ENCODE measurements around the gene EIF2S2. TPM values are rescaled to one million over a fixed set of nuclear protein-coding genes. Genes with fewer than 3 reads are reported as not detected.

EIF2S2 gene
- total and polyA plus RNA-seq, 2 donors = 54.8 to 58.1 TPM

- Histone ChIP-seq H3K27ac (ENCODE audit: low read depth) (no peak overlapping the region), H3K4me3 (ENCODE audit: low read depth, low read length) (peak overlapping the region; percentile 87), H3K4me1 (ENCODE audit: insufficient read depth) (peaks cover 2% of the 10 kb centered on the region), H3K36me3 (ENCODE audit: insufficient read depth) (no peaks in the 10 kb centered on the region)
- WGBS = 78% methylated on average over 10 of the region's 10 CpGs
- no peak for DNase-seq (ENCODE audit: extremely low spot score)
These were observed 1.9 kb downstream of the EIF2S2 start for GRCh38 chr20:34110025-34110744.

- WGBS = 91% methylated on average over 6 of the region's 6 CpGs
- peaks cover 2% of the 10 kb centered on the region for H3K4me1 ChIP-seq (ENCODE audit: insufficient read depth)
- H3K36me3 ChIP-seq (ENCODE audit: insufficient read depth) = no peaks in the 10 kb centered on the region
- H3K4me3 ChIP-seq (ENCODE audit: low read depth, low read length) = no peak overlapping the region
- no peak for DNase-seq (ENCODE audit: extremely low spot score)
- H3K27ac ChIP-seq (ENCODE audit: low read depth) = no peak overlapping the region
These were observed 2.6 kb downstream of the EIF2S2 start for GRCh38 chr20:34109442-34109841.

- peaks cover 2% of the 10 kb centered on the region for H3K4me1 ChIP-seq (ENCODE audit: insufficient read depth)
- H3K4me3 ChIP-seq (ENCODE audit: low read depth, low read length) = no peak overlapping the region
- no peak overlapping the region for H3K27ac ChIP-seq (ENCODE audit: low read depth)
- no peak for DNase-seq (ENCODE audit: extremely low spot score)
- H3K36me3 ChIP-seq (ENCODE audit: insufficient read depth) = no peaks in the 10 kb centered on the region
- WGBS = 78% methylated on average over 4 of the region's 4 CpGs
These were observed 3.3 kb downstream of the EIF2S2 start for GRCh38 chr20:34108616-34109174.

GRCh38 chr20:34105978-34106675, 5.9 kb downstream of the EIF2S2 start:
- WGBS = 92% methylated on average over 3 of the region's 3 CpGs
- Histone ChIP-seq H3K36me3 (ENCODE audit: insufficient read depth) (no peaks in the 10 kb centered on the region), H3K4me3 (ENCODE audit: low read depth, low read length) (no peak overlapping the region), H3K27ac (ENCODE audit: low read depth) (no peak overlapping the region), H3K4me1 (ENCODE audit: insufficient read depth) (peaks cover 2% of the 10 kb centered on the region)
- DNase-seq (ENCODE audit: extremely low spot score) = no peak

GRCh38 chr20:34104059-34104458, 8.0 kb downstream of the EIF2S2 start:
- DNase-seq (ENCODE audit: extremely low spot score) = no peak
- Histone ChIP-seq H3K27ac (ENCODE audit: low read depth) (no peak overlapping the region), H3K4me3 (ENCODE audit: low read depth, low read length) (no peak overlapping the region), H3K4me1 (ENCODE audit: insufficient read depth) (no peaks in the 10 kb centered on the region), H3K36me3 (ENCODE audit: insufficient read depth) (no peaks in the 10 kb centered on the region)
- WGBS = 87% methylated on average over 3 of the region's 3 CpGs

GRCh38 chr20:34102342-34102741, 9.7 kb downstream of the EIF2S2 start:
- Histone ChIP-seq H3K4me3 (ENCODE audit: low read depth, low read length) (no peak overlapping the region), H3K27ac (ENCODE audit: low read depth) (no peak overlapping the region), H3K4me1 (ENCODE audit: insufficient read depth) (no peaks in the 10 kb centered on the region), H3K36me3 (ENCODE audit: insufficient read depth) (peaks cover 4% of the 10 kb centered on the region)
- WGBS = 100% methylated on average over 2 of the region's 2 CpGs
- no peak for DNase-seq (ENCODE audit: extremely low spot score)

- H3K27ac ChIP-seq (ENCODE audit: low read depth) = no peak overlapping the region
- peaks cover 6% of the 10 kb centered on the region for H3K36me3 ChIP-seq (ENCODE audit: insufficient read depth)
These were observed 11.5 kb downstream of the EIF2S2 start for GRCh38 chr20:34100576-34100975.

GRCh38 chr20:34099675-34100074, 12.4 kb downstream of the EIF2S2 start:
- no peak for DNase-seq (ENCODE audit: extremely low spot score)
- Histone ChIP-seq H3K4me1 (ENCODE audit: insufficient read depth) (no peaks in the 10 kb centered on the region), H3K36me3 (ENCODE audit: insufficient read depth) (peaks cover 6% of the 10 kb centered on the region), H3K4me3 (ENCODE audit: low read depth, low read length) (no peak overlapping the region), H3K27ac (ENCODE audit: low read depth) (no peak overlapping the region)
- 90% methylated on average over 5 of the region's 5 CpGs for WGBS

More at GRCh38 chr20:34100576-34100975, 11.5 kb downstream of the EIF2S2 start:
- no peak overlapping the region for H3K4me3 ChIP-seq (ENCODE audit: low read depth, low read length)
- no peaks in the 10 kb centered on the region for H3K4me1 ChIP-seq (ENCODE audit: insufficient read depth)
- no peak for DNase-seq (ENCODE audit: extremely low spot score)
- 52% methylated on average over 3 of the region's 3 CpGs for WGBS

- 69% methylated on average over 3 of the region's 3 CpGs for WGBS
- no peak overlapping the region for H3K27ac ChIP-seq (ENCODE audit: low read depth)
- H3K4me3 ChIP-seq (ENCODE audit: low read depth, low read length) = no peak overlapping the region
- H3K36me3 ChIP-seq (ENCODE audit: insufficient read depth) = peaks cover 6% of the 10 kb centered on the region
- H3K4me1 ChIP-seq (ENCODE audit: insufficient read depth) = no peaks in the 10 kb centered on the region
- DNase-seq (ENCODE audit: extremely low spot score) = no peak
These were observed 13.5 kb downstream of the EIF2S2 start for GRCh38 chr20:34098570-34098969.

- H3K27ac ChIP-seq (ENCODE audit: low read depth) = no peak overlapping the region
- H3K4me3 ChIP-seq (ENCODE audit: low read depth, low read length) = no peak overlapping the region
- DNase-seq (ENCODE audit: extremely low spot score) = no peak
- peaks cover 6% of the 10 kb centered on the region for H3K36me3 ChIP-seq (ENCODE audit: insufficient read depth)
- 88% methylated on average over 9 of the region's 9 CpGs for WGBS
- no peaks in the 10 kb centered on the region for H3K4me1 ChIP-seq (ENCODE audit: insufficient read depth)
These were observed 15.2 kb downstream of the EIF2S2 start for GRCh38 chr20:34096699-34097444.

- peaks cover 6% of the 10 kb centered on the region for H3K36me3 ChIP-seq (ENCODE audit: insufficient read depth)
These were observed 16.2 kb downstream of the EIF2S2 start for GRCh38 chr20:34095825-34096224.

GRCh38 chr20:34093895-34094294, 18.1 kb downstream of the EIF2S2 start:
- Histone ChIP-seq H3K4me3 (ENCODE audit: low read depth, low read length) (no peak overlapping the region), H3K27ac (ENCODE audit: low read depth) (no peak overlapping the region), H3K4me1 (ENCODE audit: insufficient read depth) (no peaks in the 10 kb centered on the region), H3K36me3 (ENCODE audit: insufficient read depth) (peaks cover 10% of the 10 kb centered on the region)
- WGBS = 95% methylated on average over 2 of the region's 2 CpGs
- no peak for DNase-seq (ENCODE audit: extremely low spot score)

More at GRCh38 chr20:34095825-34096224, 16.2 kb downstream of the EIF2S2 start:
- DNase-seq (ENCODE audit: extremely low spot score) = no peak
- Histone ChIP-seq H3K27ac (ENCODE audit: low read depth) (no peak overlapping the region), H3K4me3 (ENCODE audit: low read depth, low read length) (no peak overlapping the region), H3K4me1 (ENCODE audit: insufficient read depth) (no peaks in the 10 kb centered on the region)

GRCh38 chr20:34091637-34092200, 20.3 kb downstream of the EIF2S2 start:
- DNase-seq (ENCODE audit: extremely low spot score) = no peak
- Histone ChIP-seq H3K27ac (ENCODE audit: low read depth) (no peak overlapping the region), H3K36me3 (ENCODE audit: insufficient read depth) (peaks cover 4% of the 10 kb centered on the region), H3K4me1 (ENCODE audit: insufficient read depth) (no peaks in the 10 kb centered on the region), H3K4me3 (ENCODE audit: low read depth, low read length) (no peak overlapping the region)
- WGBS = 91% methylated on average over 6 of the region's 6 CpGs
